Neural progenitor cell (in vitro differentiated cells): ENCODE results near the gene CFAP20DC.

Experiments
- CTCF ChIP-seq: fragments of 200-600 bp; sonication (generic); IDR thresholded peaks from 2 replicates; pipeline ENCODE4 v1.5.1; 2017; ENCODE audit warnings: antibody characterized with exemption, mild to moderate bottlenecking
- EZH2 ChIP-seq: fragments of 200-600 bp; sonication (generic); IDR thresholded peaks from 2 replicates; pipeline ENCODE4 v1.6.1; 2017; ENCODE audit warnings: antibody characterized with exemption, mild to moderate bottlenecking, moderate library complexity

- TF ChIP-seq EZH2 = no peak
- TF ChIP-seq CTCF = no peak
Measured at GRCh38 chr3:58999774-59000160, 50.1 kb downstream of the CFAP20DC start.
